SK-N-SH (cell line): ENCODE data around the gene TOLLIP. TPM values are rescaled to one million over a fixed set of nuclear protein-coding genes. Genes with fewer than 3 reads are reported as not detected.
A peak's percentile ranks its signal among the peaks of the same experiment; 100 is the strongest.

Experiments
- CTCF ChIA-PET: fragments of 300-600, 350-600 bp; formaldehyde crosslinking; extraction: SDS; loops from one replicate; lab custom pipeline; 2021; lab: Yijun Ruan, JAX
- POLR2A ChIA-PET: fragments of 350-600 bp; sonication (Branson Sonifier 250); formaldehyde crosslinking; extraction: SDS; loops from one replicate; lab custom pipeline; 2020; ENCODE audit warnings: antibody characterized with exemption, inconsistent platforms; lab: Yijun Ruan, JAX
- DNase-seq: peaks from one replicate; pipeline ENCODE4 v3.0.0; 2012
- H2AFZ ChIP-seq: fragments of 200-600 bp; sonication (generic); 2 replicates; pipeline ENCODE4 v1.8.1; 2016; ENCODE audit warnings: antibody characterized with exemption, mild to moderate bottlenecking, low read depth
- H3F3A ChIP-seq: fragments of 200-600 bp; sonication (generic); replicated peaks from 2 replicates; pipeline ENCODE3; 2016; ENCODE audit warnings: antibody characterized with exemption, mild to moderate bottlenecking; ENCODE audit not compliant: insufficient read depth
- H3K27ac ChIP-seq, 2 experiments: fragments of 200-500 bp in 1 of 2; fragments of 200-600 bp in 1 of 2; sonication (Bioruptor generic) in 1 of 2; sonication (generic), shearing (Covaris generic) in 1 of 2; 2 replicates each; pipeline versions ENCODE4 v1.5.1 to v1.6.1; 2014 to 2016; ENCODE audit warnings: low read depth in 2 of 2, inconsistent platforms in 1 of 2, low read length in 1 of 2, mild to moderate bottlenecking in 1 of 2, mixed read lengths in 1 of 2
- H3K27me3 ChIP-seq: fragments of 200-600 bp; sonication (generic), shearing (Covaris generic); 2 replicates; pipeline ENCODE4 v1.6.1; 2016; ENCODE audit warnings: mixed run types; ENCODE audit not compliant: insufficient read depth
- H3K36me3 ChIP-seq, 2 experiments: fragments of 200-500 bp in 1 of 2; fragments of 200-600 bp in 1 of 2; sonication (Bioruptor generic) in 1 of 2; sonication (generic) in 1 of 2; replicated peaks in 1 of 2; 2 replicates each; pipeline versions ENCODE3 to v1.5.1; 2014 to 2016; ENCODE audit warnings: low read length in 1 of 2, mild to moderate bottlenecking in 1 of 2; ENCODE audit not compliant: insufficient read depth in 2 of 2, control insufficient read depth in 1 of 2
- H3K4me1 ChIP-seq, 2 experiments: fragments of 200-500 bp in 1 of 2; fragments of 200-600 bp in 1 of 2; sonication (Bioruptor generic) in 1 of 2; sonication (generic), shearing (Covaris generic) in 1 of 2; 2 replicates each; pipeline versions ENCODE4 v1.5.1 to v1.6.1; 2014 to 2016; ENCODE audit warnings: low read depth in 1 of 2, low read length in 1 of 2, mixed run types in 1 of 2; ENCODE audit not compliant: insufficient read depth in 2 of 2, control insufficient read depth in 1 of 2
- H3K4me2 ChIP-seq: fragments of 200-600 bp; sonication (generic), shearing (Covaris generic); 2 replicates; pipeline ENCODE4 v1.6.1; 2017; ENCODE audit warnings: mixed run types
- H3K4me3 ChIP-seq, 2 experiments: fragments of 200-500 bp in 1 of 2; fragments of 200-600 bp in 1 of 2; sonication (Bioruptor generic) in 1 of 2; sonication (generic), shearing (Covaris generic) in 1 of 2; 2 replicates each; pipeline versions ENCODE4 v1.5.1 to v1.8.1; 2014 to 2016; ENCODE audit warnings: low read depth in 2 of 2, inconsistent platforms in 1 of 2, low read length in 1 of 2, mild to moderate bottlenecking in 1 of 2, mixed read lengths in 1 of 2, moderate library complexity in 1 of 2
- H3K79me2 ChIP-seq: fragments of 200-600 bp; sonication (generic); 2 replicates; pipeline ENCODE4 v1.8.1; 2017; ENCODE audit warnings: mild to moderate bottlenecking; ENCODE audit not compliant: insufficient read depth
- H3K9ac ChIP-seq: fragments of 200-600 bp; sonication (generic); 2 replicates; pipeline ENCODE4 v1.6.1; 2017; ENCODE audit warnings: mixed run types
- H3K9me2 ChIP-seq: fragments of 200-600 bp; sonication (generic); 2 replicates; pipeline ENCODE4 v1.6.1; 2017; ENCODE audit warnings: mixed run types
- H3K9me3 ChIP-seq: fragments of 200-600 bp; sonication (generic); 2 replicates; pipeline ENCODE4 v1.6.1; 2017; ENCODE audit warnings: mixed run types, mild to moderate bottlenecking, moderate library complexity
- H4K20me1 ChIP-seq: fragments of 200-600 bp; sonication (generic); 2 replicates; pipeline ENCODE4 v1.6.1; 2017; ENCODE audit warnings: mild to moderate bottlenecking, mixed run types; ENCODE audit not compliant: insufficient read depth
- CHD2 ChIP-seq: fragments of 150-350 bp; IDR thresholded peaks from 2 replicates; pipeline ENCODE4 v1.6.1; 2018; ENCODE audit warnings: low read length; ENCODE audit not compliant: partially characterized antibody
- CTCF ChIP-seq: fragments of 200-600 bp; sonication (generic); IDR thresholded peaks from 2 replicates; pipeline ENCODE4 v1.6.1; 2017; ENCODE audit warnings: antibody characterized with exemption, mild to moderate bottlenecking, moderate library complexity
- ELF1 ChIP-seq: IDR thresholded peaks from 2 replicates; pipeline ENCODE4 v1.4.0; 2012
- FOSL2 ChIP-seq: IDR thresholded peaks from 2 replicates; pipeline ENCODE4 v1.4.0; 2012; ENCODE audit warnings: low read depth, mild to moderate bottlenecking, moderate library complexity, borderline replicate concordance
- FOXJ3 ChIP-seq: sonication (generic); formaldehyde crosslinking; IDR thresholded peaks from 2 replicates; pipeline ENCODE4 v1.5.1; 2020; ENCODE audit warnings: mild to moderate bottlenecking, missing genetic modification reagents
- GABPA ChIP-seq: IDR thresholded peaks from 2 replicates; pipeline ENCODE4 v1.4.0; 2012; ENCODE audit warnings: low read depth, mild to moderate bottlenecking
- MAX ChIP-seq: IDR thresholded peaks from 2 replicates; pipeline ENCODE4 v1.4.0; 2012; ENCODE audit warnings: low read depth
- MXI1 ChIP-seq: IDR thresholded peaks from 2 replicates; pipeline ENCODE4 v1.6.1; 2012; ENCODE audit warnings: mild to moderate bottlenecking, low read depth, low read length, improper control_type of control experiment
- PBX3 ChIP-seq: IDR thresholded peaks from 2 replicates; pipeline ENCODE4; 2012
- POLR2AphosphoS5 ChIP-seq: IDR thresholded peaks from 2 replicates; pipeline ENCODE4 v1.6.1; 2012; ENCODE audit warnings: low read depth, low read length
- RAD21 ChIP-seq: IDR thresholded peaks from 2 replicates; pipeline ENCODE4 v1.6.1; 2012; ENCODE audit warnings: mild to moderate bottlenecking, low read length
- RCOR1 ChIP-seq: fragments of 150-350 bp; IDR thresholded peaks from 2 replicates; pipeline ENCODE4 v1.6.1; 2017; ENCODE audit warnings: antibody characterized with exemption, low read length
- RFX5 ChIP-seq: IDR thresholded peaks from 2 replicates; pipeline ENCODE4 v1.6.1; 2012; ENCODE audit warnings: mild to moderate bottlenecking, improper control_type of control experiment, low read length
- RXRA ChIP-seq: IDR thresholded peaks from 2 replicates; pipeline ENCODE4 v1.4.0; 2012; ENCODE audit warnings: low read depth, mild to moderate bottlenecking, borderline replicate concordance
- SMC3 ChIP-seq: IDR thresholded peaks from 2 replicates; pipeline ENCODE4 v1.6.1; 2012; ENCODE audit warnings: low read depth, low read length, improper control_type of control experiment
- TAF1 ChIP-seq: IDR thresholded peaks from 2 replicates; pipeline ENCODE4 v1.6.1; 2012; ENCODE audit warnings: low read depth, mild to moderate bottlenecking, low read length, moderate library complexity, borderline replicate concordance
- USF1 ChIP-seq: IDR thresholded peaks from 2 replicates; pipeline ENCODE4 v1.4.0; 2012; ENCODE audit warnings: low read depth, borderline replicate concordance
- USF2 ChIP-seq: fragments of 150-350 bp; IDR thresholded peaks from 2 replicates; pipeline ENCODE4 v1.6.1; 2017; ENCODE audit warnings: antibody characterized with exemption, low read length, low read depth, borderline replicate concordance
- YY1 ChIP-seq: IDR thresholded peaks from 2 replicates; pipeline ENCODE4 v1.4.0; 2012; ENCODE audit warnings: low read depth, mild to moderate bottlenecking
- WGBS: methylation state at CpG from one replicate; pipeline ENCODE4 v1.1.6; 2017; ENCODE audit warnings: low lambda C conversion rate; 5-methylcytosine and 5-hydroxymethylcytosine counted together
- polyA plus RNA-seq, 3 experiments: library from polyadenylated mRNA; depleted of rRNA; stranded (reverse); fragments of >200 nt; gene quantifications; 2 replicates each; pipeline ENCODE4 v1.2.3, GENCODE V29; 2012

Gene TOLLIP
- polyA plus RNA-seq, 1 of the 3 experiments (the other 2 are of a cell fraction), result 55.4 TPM

- no peak overlapping the region for H2AFZ ChIP-seq
- CTCF ChIA-PET, result interaction anchor here (1.2 to 1.6 kb wide), 2 partner anchors 90 to 212 kb away, joined by 3 to 8 read pairs; no protein-coding TSS in a partner anchor
- no peaks in the 10 kb centered on the region for H3K27me3 ChIP-seq
- POLR2A ChIA-PET, result no interaction called here
- H3K4me2 ChIP-seq, result no peak overlapping the region
- DNase-seq, result peak; percentile 59
- peaks cover 97% of the 10 kb centered on the region for H3K79me2 ChIP-seq
- H4K20me1 ChIP-seq, result peaks cover 59% of the 10 kb centered on the region
- no peaks in the 10 kb centered on the region for H3K9me2 ChIP-seq
- H3K9ac ChIP-seq, result no peak overlapping the region
- no peaks in the 10 kb centered on the region for H3K9me3 ChIP-seq
- no peak overlapping the region for H3K27ac ChIP-seq
- H3F3A ChIP-seq, result no peaks in the 10 kb centered on the region
- peaks cover 0 to 20% of the 10 kb centered on the region in 2 experiments for H3K36me3 ChIP-seq
- WGBS, result 92% methylated on average over 15 of the region's 25 CpGs
- H3K4me3 ChIP-seq, result no peak overlapping the region
- peaks cover 0 to 10% of the 10 kb centered on the region in 2 experiments; a peak in 1 of 4 replicates for H3K4me1 ChIP-seq
- TF ChIP-seq GABPA (no peak), FOSL2 (no peak), MXI1 (no peak), RAD21 (peak; percentile 24; the same call in 1 of the 2 replicates), RFX5 (no peak), RCOR1 (no peak), POLR2AphosphoS5 (no peak), TAF1 (no peak), CTCF (peak; percentile 29; the same call in 1 of the 2 replicates), RXRA (no peak), MAX (no peak)
These were observed 6.2 kb downstream of the TOLLIP start for GRCh38 chr11:1303126-1303821.

GRCh38 chr11:1302461-1303125 lies 6.8 kb downstream of the TOLLIP start:
- ChIA-PET POLR2A (no interaction called here), CTCF (interaction anchor here (1.0 to 1.6 kb wide), 4 partner anchors 9 to 213 kb away, joined by 4 to 8 read pairs (median 6); no protein-coding TSS in a partner anchor)
- TF ChIP-seq SMC3, result no peak
- no peak for TF ChIP-seq MXI1
- TF ChIP-seq YY1, result no peak
- TF ChIP-seq RAD21, result no peak
- no peak for TF ChIP-seq ELF1
- no peak for TF ChIP-seq USF1
- no peak for TF ChIP-seq USF2
- no peak for TF ChIP-seq FOXJ3
- no peak for TF ChIP-seq CHD2
- TF ChIP-seq PBX3, result no peak
- TF ChIP-seq RXRA, result no peak
- H3K4me1 ChIP-seq, result peaks cover 0 to 5% of the 10 kb centered on the region in 2 experiments; a peak in 1 of 4 replicates
- WGBS, result 93% methylated on average over 15 of the region's 17 CpGs
- H3K27me3 ChIP-seq, result no peaks in the 10 kb centered on the region
- no peak overlapping the region for H3K4me3 ChIP-seq
- H3K4me2 ChIP-seq, result no peak overlapping the region
- H4K20me1 ChIP-seq, result peaks cover 53% of the 10 kb centered on the region
- H3K9me2 ChIP-seq, result no peaks in the 10 kb centered on the region
- no peak overlapping the region for H2AFZ ChIP-seq
- no peak overlapping the region for H3K9ac ChIP-seq
- peak; percentile 9 for DNase-seq
- H3K36me3 ChIP-seq, result peaks cover 0 to 27% of the 10 kb centered on the region in 2 experiments
- no peaks in the 10 kb centered on the region for H3K9me3 ChIP-seq
- no peaks in the 10 kb centered on the region for H3F3A ChIP-seq
- peaks cover 97% of the 10 kb centered on the region for H3K79me2 ChIP-seq
- no peak overlapping the region for H3K27ac ChIP-seq
